Middle frontal gyrus (tissue), 1 donor: Measurements from ENCODE around the gene FKBP1B.
A peak's percentile ranks its signal among the peaks of the same experiment; 100 is the strongest.
"Not testable (repeated sequence)": the region's sequence is repeated elsewhere in the genome, so short reads cannot be mapped to it uniquely, and the experiment has no call there.

Experiments
- DNase-seq: peaks from one replicate; pipeline ENCODE4 v3.0.0-alpha.2; 2015; ENCODE audit warnings: low spot score; ENCODE audit errors: extremely low spot score

Gene FKBP1B

DNA sequence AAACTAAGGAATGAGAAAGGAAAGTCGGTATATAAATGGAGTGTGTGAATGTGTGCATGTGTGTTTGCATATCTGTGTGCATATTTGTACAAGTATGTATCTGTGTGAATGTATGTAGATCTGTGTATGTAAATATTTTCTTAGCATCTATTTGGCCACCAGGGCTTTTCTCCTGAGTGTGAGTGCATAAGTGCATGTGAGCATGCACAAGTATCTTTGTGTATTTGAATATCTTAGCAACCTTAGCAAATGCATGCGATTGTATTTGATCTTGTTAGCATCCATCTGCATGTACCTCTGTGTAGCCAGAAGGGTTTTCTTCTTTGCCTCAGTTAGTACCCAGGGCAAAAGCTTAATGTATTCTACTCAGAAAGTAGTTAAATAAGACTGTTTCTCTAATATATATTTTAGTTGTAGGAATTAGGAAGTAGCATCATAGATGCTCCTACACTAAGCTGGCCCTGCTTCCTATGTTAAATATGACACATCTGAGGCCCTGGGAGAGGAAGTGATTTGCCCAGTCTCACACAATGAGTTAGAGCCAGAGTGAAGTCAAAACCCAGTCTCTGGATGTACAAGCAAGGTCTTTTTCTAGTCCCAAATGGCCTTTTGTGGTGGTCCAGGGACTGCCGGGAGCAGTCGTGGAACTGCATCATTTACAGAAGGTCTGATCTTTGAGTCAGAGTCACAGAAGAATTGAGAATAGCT lies 9.2 kb downstream of the FKBP1B start:
- DNase-seq, result no peak

GRCh38 chr2:24065341-24065740 lies 15.8 kb downstream of the FKBP1B start:
- DNase-seq, result no peak

GRCh38 chr2:24072259-24072658 lies 22.7 kb downstream of the FKBP1B start:
- DNase-seq, result no peak

- no peak for DNase-seq
Observed at GRCh38 chr2:24073816-24074215, 24.3 kb downstream of the FKBP1B start.

- DNase-seq, result no peak
Observed at GRCh38 chr2:24075259-24075658, 25.7 kb downstream of the FKBP1B start.

GRCh38 chr2:24075915-24076848 lies 26.6 kb downstream of the FKBP1B start, which contains the start of gene SF3B6:
TSS of gene SF3B6 (minus strand) at chr2:24076326. CDS start at chr2:24076229, 97 bp downstream.
- DNase-seq, result peak; percentile 98

DNA sequence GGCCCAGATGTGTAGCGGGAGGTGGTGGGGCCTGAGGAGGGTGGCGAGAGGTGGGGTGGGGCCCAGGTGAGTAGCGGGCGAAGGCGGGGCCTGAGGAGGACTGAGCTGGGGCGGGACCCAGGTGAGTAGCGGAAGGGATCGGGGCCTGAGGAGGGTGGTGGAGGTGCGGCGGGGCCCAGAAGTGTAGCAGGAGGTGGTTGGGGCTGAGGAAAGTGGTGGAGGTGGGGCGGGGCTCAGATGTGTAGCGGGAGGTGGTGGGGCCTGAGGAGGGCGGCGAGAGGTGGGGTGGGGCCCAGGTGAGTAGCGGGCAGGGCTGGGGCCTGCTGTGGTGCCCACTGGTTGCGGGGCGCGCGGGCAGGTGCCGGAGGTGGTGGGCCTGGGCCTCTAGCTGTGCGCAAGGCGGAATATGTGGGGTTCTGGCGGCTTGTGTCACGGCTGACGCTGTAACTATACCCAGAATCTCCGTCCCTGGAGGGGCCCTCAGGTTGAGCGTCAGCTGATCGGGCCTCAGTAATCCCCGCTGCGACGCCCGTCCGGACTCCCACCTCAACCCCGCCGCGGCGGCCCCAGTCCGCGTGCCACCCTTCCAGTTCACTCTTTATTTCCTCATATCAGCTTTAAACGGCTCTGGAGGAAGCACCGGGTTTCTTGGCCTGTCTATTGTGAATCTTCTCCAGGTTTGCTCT lies 27.5 kb downstream of the FKBP1B start:
- no peak for DNase-seq

GRCh38 chr2:24077535-24077877 lies 28.0 kb downstream of the FKBP1B start:
- no peak for DNase-seq

DNA sequence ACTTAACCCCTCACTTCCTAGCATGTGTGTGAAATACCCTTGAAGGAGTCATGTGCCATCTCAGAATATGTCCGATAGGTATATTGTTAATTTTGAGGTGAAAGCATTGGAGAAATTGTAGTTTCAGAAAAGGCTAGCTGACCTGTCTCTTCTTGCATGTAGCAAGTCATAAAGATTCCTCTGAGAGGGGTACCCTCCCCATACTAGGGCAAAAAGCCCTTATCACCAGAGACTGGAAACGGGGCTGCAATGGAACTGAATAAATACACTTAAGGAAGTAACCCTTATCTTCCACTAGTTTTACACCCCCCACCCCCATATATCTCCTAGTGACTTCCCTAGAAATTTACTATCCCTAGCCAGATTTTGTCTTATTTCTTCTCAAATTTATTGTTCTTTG lies 28.3 kb downstream of the FKBP1B start:
- no peak for DNase-seq

- DNase-seq, result no peak
Observed at GRCh38 chr2:24080701-24081100, 31.2 kb downstream of the FKBP1B start.

DNA sequence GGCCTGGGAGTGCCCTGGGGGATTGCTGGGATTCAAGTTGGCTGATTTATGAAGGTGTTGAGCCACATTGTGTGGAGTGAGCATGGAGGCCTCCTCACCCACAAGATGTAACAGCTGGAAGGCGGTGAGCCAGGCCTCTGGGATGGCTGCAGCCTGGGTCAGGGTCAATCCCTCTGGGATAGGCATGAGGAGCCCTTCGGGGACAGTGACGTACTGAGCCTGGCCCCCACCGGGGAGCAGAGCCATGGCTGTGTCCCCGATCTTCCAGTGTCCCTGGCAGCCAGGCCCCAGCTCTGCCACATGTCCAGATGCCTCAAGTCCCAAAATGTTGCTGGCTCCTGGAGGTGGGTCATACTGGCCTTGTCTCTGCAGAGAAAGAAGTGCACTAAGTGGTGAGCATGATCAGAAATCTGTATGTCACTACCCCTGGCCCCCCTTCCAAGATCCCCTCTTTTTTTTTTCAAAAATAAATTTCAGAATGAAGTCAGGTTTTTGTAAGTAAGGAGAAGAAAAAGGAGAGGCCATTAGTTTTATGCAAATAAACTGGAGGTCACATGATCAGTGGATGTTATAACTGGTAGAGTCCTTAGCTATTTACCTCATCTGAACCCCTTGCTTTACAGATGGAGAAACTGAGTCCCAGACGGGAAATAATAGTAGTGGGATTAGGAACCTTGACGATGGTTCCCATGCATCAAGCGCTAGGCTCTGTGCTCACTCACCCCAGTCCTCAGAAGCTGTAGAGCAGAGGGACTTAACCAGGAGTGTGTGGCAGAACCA lies 33.4 kb downstream of the FKBP1B start:
- DNase-seq, result no peak

DNA sequence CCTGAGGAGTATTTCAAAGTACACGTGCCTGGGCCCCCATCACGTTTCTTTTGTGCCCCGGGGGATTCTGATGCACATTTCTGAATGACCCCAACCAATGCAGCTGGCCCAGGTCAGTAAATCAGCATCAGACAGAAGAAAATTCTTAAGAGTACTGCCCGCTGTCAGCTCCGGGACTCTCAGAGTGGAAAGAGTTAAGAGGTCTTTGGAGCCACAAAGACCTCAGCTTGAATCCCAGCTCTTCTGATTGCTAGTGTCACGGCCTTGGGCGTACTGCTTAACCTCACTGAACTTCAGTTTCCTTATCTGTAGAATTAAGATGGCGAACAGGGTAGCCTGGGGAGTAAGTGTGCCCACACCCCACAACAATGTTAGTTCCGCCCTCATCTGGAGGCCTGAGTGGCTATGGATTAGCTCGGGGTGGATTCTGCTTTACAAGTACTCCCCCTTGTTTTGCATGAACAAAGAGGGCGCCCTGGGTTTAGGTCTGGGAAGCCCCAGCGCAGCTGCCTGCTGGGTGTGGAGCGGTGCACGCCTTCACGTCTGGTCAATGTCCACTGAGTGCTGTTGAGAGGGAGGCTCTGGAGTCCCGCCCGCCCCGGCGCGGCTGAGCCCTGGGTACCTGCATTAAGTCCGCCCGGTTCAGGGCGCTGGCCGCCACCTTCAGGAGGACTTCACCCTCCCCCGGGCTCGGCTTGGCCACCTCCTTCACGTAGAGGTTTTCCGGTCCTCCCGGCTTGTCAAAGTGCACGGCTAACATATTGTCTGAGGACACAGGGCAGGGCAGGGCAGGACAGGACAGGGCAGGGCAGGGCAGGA lies 34.2 kb downstream of the FKBP1B start:
- DNase-seq, result no peak

DNA sequence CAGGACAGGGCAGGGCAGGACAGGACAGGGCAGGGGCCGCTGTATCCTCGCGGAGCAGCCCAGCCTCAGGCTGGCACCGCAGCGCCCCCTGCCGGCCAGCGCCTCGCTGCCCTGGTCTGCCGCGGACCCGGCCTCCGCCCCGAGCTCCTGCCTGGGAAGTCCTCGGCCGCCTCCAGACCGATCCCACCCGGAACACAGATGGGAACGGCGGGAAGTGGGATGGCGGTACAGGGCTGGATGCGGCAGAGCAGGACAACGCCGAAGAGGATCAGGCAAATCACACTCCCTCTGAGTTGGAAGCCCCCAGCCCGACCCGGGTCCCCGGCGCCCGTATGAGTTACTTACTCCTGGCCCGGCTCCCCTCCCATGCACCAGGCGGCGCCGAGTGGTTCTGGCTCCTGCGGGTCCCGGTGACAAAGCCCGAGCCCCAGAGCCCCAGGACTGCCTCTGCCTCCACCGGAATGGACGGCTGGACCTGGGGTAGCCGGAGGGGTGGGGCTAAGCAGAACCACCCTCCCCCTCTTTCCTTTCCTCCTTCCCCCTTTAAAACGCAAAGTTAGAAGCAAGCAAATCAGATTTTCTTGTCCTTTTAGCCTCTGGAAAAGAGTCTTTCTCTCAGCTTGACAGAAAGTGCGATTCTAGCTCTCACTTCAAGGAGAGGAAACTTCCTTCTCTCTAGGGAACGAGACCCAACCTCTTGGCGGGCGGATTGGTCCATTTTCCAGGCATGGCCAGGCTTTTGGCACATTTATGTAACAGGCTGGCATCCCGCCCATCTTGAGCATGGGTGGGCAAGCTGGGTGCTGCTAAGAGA lies 35.1 kb downstream of the FKBP1B start, which contains the start of gene TP53I3:
TP53I3 (minus strand) TSS at position 449 of the 814 bp plus-strand sequence. CDS start 508 bp downstream, outside the sequence.
- peak; percentile 57 for DNase-seq

- DNase-seq, result no peak
Observed at GRCh38 chr2:24085200-24085489, 35.6 kb downstream of the FKBP1B start.

- DNase-seq, result no peak
Observed at GRCh38 chr2:24086241-24086640, 36.7 kb downstream of the FKBP1B start.

GRCh38 chr2:24087032-24087431 lies 37.5 kb downstream of the FKBP1B start:
- DNase-seq, result no peak

- DNase-seq, result no peak
Observed at GRCh38 chr2:24088821-24089359, 39.3 kb downstream of the FKBP1B start.

- not testable (repeated sequence) for DNase-seq
Observed at GRCh38 chr2:24093270-24093669, 43.7 kb downstream of the FKBP1B start.

DNA sequence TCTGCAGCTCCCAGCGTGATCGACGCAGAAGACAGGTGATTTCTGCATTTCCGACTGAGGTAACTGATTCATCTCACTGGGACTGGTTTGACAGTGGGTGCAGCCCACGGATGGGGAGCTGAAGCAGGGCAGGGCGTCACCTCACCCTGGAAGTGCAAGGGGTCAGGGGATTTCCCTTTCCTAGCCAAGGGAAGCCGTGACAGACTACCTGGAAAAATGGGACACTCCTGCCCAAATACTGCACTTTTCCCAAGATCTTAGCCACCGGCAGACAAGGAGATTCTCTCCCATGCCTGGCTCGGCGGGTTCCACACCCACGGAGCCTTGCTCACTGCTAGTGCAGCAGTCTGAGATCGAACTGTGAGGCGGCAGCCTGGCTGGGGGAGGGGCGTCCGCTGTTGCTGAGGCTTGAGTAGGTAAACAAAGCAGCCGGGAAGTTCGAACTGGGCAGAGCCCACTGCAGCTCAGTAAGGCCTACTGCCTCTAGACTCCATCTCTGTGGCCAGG lies 45.7 kb downstream of the FKBP1B start:
- DNase-seq, result not testable (repeated sequence)
